PFSK-1 (cell line): ENCODE results near the gene G6PC3.

Source experiments
- POLR2AphosphoS5 ChIP-seq: IDR thresholded peaks from 2 replicates; pipeline ENCODE4 v1.6.1; 2012; ENCODE audit warnings: low read depth, mild to moderate bottlenecking, control low read depth, low read length, moderate library complexity
- REST ChIP-seq, 2 experiments: IDR thresholded peaks; 2 replicates each; pipeline versions ENCODE4 v1.6.1 to v1.8.0; 2011 to 2012; ENCODE audit warnings: low read depth in 2 of 2, low read length in 2 of 2, control low read depth in 1 of 2, inconsistent platforms in 1 of 2, mild to moderate bottlenecking in 1 of 2, moderate library complexity in 1 of 2; ENCODE audit not compliant: insufficient read depth in 1 of 2
- SIN3A ChIP-seq: IDR thresholded peaks from 2 replicates; pipeline ENCODE4 v1.6.1; 2012; ENCODE audit warnings: mild to moderate bottlenecking, low read length, moderate library complexity, borderline replicate concordance; ENCODE audit not compliant: insufficient read depth

DNA sequence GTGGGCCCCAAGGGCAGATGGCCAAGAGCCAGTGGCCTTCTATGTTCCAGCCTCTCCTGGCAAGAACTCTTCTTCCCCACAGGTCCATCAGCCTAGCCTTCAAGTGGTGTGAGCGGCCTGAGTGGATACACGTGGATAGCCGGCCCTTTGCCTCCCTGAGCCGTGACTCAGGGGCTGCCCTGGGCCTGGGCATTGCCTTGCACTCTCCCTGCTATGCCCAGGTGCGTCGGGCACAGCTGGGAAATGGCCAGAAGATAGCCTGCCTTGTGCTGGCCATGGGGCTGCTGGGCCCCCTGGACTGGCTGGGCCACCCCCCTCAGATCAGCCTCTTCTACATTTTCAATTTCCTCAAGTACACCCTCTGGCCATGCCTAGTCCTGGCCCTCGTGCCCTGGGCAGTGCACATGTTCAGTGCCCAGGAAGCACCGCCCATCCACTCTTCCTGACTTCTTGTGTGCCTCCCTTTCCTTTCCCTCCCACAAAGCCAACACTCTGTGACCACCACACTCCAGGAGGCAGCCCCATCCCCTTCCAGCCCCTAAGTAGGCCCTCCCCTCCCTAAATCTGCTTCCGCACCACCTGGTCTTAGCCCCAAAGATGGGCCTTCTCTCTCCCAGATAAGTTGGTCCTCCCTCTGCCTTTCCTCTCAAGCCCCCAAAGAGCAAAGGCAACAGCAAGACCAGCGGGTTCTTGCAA lies 5.2 kb downstream of the G6PC3 start:
- TF ChIP-seq REST (IDR thresholded peaks at IDR 0.05; ENCODE audit: insufficient read depth in 1 of 2, low read depth in 2 of 2, low read length in 2 of 2) = no peak
- no peak; the same call in none of the 2 replicates for TF ChIP-seq POLR2AphosphoS5
- no peak for TF ChIP-seq SIN3A
